ENCODE results near the gene UST. TPM values are rescaled to one million over a fixed set of nuclear protein-coding genes. Genes with fewer than 3 reads are reported as not detected.

Gene UST
- total RNA-seq, 1 experiment from 2014 or later = 6.1 TPM

DNA sequence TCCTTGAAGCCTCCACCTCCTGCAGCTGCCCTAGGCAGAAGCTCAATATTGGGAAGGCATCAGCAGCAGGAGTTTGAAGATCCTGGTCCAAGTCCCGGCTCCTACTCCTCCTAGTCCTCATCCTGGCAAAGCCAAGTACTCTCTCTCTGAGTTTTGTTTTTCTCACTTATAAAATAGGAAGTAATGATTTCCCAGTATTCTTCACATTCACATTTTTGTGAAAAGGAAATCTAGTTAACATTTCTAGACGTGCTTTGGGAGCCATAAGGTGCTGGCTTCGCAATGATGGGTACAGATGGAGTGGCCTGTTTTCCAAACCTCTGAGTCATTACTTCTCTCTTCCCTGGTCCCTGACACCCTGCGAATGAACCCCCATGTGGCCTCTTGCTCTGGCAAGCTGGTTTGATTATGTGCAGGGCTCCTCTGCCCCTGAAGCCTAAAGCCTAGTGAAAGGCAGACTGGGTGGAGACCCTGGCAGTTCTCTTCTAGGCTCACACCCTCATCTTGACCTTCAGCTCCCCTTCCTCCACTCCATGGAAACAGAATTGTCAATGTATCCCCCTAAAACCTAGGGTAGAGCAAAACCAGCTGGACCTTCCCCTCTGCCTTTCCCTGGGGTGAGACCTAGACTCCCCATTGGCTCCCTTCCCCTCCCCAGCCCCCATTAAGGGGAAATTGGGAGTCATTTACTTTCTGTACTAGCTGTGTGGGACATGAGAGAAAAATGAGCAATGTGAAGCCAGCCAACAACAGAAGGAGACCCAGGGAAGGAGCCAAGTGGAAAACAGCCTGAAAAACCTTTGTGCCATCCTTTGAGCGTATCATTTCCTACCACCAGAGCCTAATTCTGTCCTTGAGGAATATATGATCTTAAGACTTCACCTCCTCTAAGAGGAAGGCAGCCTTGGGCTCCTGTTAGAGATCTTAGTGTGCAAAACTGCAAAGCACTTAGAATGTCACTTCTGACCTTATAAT, 158.4 kb downstream of the UST start:
- Histone ChIP-seq H3K9me2 (ENCODE audit: insufficient read depth) (no peaks in the 10 kb centered on the region), H3K4me2 (ENCODE audit: low read length) (no peak overlapping the region), H2AFZ (ENCODE audit: low read depth, low read length, poor library complexity, severe bottlenecking) (no peak overlapping the region), H3K27me3 (ENCODE audit: insufficient read depth, low read length) (no peaks in the 10 kb centered on the region), H3K36me3 (ENCODE audit: control insufficient read depth in 1 of 2, insufficient read depth in 2 of 2, low read length in 2 of 2) (no peaks in the 10 kb centered on the region), H3K27ac (ENCODE audit: low read depth, low read length) (no peak overlapping the region), H4K20me1 (ENCODE audit: insufficient read depth) (no peaks in the 10 kb centered on the region), H3K9ac (ENCODE audit: low read length) (no peak overlapping the region), H3K4me1 (ENCODE audit: control insufficient read depth in 1 of 2, insufficient read depth in 2 of 2, low read length in 2 of 2) (no peaks in the 10 kb centered on the region), H3K4me3 (replicated peaks in 1 of 2; ENCODE audit: low read depth in 1 of 2, low read length in 2 of 2) (no peak overlapping the region), H3K79me2 (ENCODE audit: insufficient read depth, low read length) (no peaks in the 10 kb centered on the region), H3K9me3 (ENCODE audit: control insufficient read depth in 1 of 2, insufficient read depth in 1 of 2, low read depth in 1 of 2, low read length in 2 of 2) (no peaks in the 10 kb centered on the region)
- CTCF ChIA-PET = no interaction called here
- BruUV-seq (replicated peaks) = no TSS peak
- DNase-seq (ENCODE audit: low read depth, low spot score) (no peak), ATAC-seq (no peak)
- POLR2A ChIA-PET = no interaction called here
- intact Hi-C loops (cut with micrococcal nuclease) = no loop called here
- RAD21 ChIA-PET (ENCODE audit: low non-redundant PET in 1 of 2, low total read pairs in 2 of 2, uncharacterized antibody in 2 of 2, unreplicated experiment in 2 of 2) = no interaction called here
- TF ChIP-seq, protein P1, sequence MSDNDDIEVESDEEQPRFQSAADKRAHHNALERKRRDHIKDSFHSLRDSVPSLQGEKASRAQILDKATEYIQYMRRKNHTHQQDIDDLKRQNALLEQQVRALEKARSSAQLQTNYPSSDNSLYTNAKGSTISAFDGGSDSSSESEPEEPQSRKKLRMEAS (IDR thresholded peaks at IDR 0.05) = no peak
- TF ChIP-seq FOSL1 (IDR thresholded peaks at IDR 0.05; ENCODE audit: low read depth) = no peak
- TF ChIP-seq SP1 (IDR thresholded peaks at IDR 0.05; ENCODE audit: low read depth) = no peak
- no peak for TF ChIP-seq ELF1 (IDR thresholded peaks at IDR 0.05; ENCODE audit: borderline replicate concordance, low read depth)
- no peak for TF ChIP-seq ZNF274 (IDR thresholded peaks at IDR 0.05; ENCODE audit: low read depth, low read length)
- TF ChIP-seq, protein P2, sequence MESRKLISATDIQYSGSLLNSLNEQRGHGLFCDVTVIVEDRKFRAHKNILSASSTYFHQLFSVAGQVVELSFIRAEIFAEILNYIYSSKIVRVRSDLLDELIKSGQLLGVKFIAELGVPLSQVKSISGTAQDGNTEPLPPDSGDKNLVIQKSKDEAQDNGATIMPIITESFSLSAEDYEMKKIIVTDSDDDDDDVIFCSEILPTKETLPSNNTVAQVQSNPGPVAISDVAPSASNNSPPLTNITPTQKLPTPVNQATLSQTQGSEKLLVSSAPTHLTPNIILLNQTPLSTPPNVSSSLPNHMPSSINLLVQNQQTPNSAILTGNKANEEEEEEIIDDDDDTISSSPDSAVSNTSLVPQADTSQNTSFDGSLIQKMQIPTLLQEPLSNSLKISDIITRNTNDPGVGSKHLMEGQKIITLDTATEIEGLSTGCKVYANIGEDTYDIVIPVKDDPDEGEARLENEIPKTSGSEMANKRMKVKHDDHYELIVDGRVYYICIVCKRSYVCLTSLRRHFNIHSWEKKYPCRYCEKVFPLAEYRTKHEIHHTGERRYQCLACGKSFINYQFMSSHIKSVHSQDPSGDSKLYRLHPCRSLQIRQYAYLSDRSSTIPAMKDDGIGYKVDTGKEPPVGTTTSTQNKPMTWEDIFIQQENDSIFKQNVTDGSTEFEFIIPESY (IDR thresholded peaks at IDR 0.05; ENCODE audit: extremely low read depth, insufficient replicate concordance, low read length) = no peak
- no peak for TF ChIP-seq EZH2 (IDR thresholded peaks at IDR 0.05)
- no peak for TF ChIP-seq POLR2AphosphoS5 (IDR thresholded peaks at IDR 0.05; ENCODE audit: low read depth, low read length)
- TF ChIP-seq, protein P3, sequence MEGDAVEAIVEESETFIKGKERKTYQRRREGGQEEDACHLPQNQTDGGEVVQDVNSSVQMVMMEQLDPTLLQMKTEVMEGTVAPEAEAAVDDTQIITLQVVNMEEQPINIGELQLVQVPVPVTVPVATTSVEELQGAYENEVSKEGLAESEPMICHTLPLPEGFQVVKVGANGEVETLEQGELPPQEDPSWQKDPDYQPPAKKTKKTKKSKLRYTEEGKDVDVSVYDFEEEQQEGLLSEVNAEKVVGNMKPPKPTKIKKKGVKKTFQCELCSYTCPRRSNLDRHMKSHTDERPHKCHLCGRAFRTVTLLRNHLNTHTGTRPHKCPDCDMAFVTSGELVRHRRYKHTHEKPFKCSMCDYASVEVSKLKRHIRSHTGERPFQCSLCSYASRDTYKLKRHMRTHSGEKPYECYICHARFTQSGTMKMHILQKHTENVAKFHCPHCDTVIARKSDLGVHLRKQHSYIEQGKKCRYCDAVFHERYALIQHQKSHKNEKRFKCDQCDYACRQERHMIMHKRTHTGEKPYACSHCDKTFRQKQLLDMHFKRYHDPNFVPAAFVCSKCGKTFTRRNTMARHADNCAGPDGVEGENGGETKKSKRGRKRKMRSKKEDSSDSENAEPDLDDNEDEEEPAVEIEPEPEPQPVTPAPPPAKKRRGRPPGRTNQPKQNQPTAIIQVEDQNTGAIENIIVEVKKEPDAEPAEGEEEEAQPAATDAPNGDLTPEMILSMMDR (IDR thresholded peaks at IDR 0.05 in 2 of 3, conservative IDR thresholded peaks at IDR 0.05 in 1 of 3; ENCODE audit: borderline replicate concordance in 1 of 3, insufficient read depth in 1 of 3, low read depth in 2 of 3, low read length in 2 of 3) = no peak
- no peak for TF ChIP-seq YY1 (IDR thresholded peaks at IDR 0.05; ENCODE audit: extremely low read depth, insufficient replicate concordance, low read depth, low read length)
- TF ChIP-seq EGR1 (IDR thresholded peaks at IDR 0.05; ENCODE audit: low read depth) = no peak
- no peak for TF ChIP-seq TCF7L2 (IDR thresholded peaks at IDR 0.05; ENCODE audit: borderline replicate concordance, extremely low read depth, insufficient read depth, insufficient read length)
- TF ChIP-seq, protein P4, sequence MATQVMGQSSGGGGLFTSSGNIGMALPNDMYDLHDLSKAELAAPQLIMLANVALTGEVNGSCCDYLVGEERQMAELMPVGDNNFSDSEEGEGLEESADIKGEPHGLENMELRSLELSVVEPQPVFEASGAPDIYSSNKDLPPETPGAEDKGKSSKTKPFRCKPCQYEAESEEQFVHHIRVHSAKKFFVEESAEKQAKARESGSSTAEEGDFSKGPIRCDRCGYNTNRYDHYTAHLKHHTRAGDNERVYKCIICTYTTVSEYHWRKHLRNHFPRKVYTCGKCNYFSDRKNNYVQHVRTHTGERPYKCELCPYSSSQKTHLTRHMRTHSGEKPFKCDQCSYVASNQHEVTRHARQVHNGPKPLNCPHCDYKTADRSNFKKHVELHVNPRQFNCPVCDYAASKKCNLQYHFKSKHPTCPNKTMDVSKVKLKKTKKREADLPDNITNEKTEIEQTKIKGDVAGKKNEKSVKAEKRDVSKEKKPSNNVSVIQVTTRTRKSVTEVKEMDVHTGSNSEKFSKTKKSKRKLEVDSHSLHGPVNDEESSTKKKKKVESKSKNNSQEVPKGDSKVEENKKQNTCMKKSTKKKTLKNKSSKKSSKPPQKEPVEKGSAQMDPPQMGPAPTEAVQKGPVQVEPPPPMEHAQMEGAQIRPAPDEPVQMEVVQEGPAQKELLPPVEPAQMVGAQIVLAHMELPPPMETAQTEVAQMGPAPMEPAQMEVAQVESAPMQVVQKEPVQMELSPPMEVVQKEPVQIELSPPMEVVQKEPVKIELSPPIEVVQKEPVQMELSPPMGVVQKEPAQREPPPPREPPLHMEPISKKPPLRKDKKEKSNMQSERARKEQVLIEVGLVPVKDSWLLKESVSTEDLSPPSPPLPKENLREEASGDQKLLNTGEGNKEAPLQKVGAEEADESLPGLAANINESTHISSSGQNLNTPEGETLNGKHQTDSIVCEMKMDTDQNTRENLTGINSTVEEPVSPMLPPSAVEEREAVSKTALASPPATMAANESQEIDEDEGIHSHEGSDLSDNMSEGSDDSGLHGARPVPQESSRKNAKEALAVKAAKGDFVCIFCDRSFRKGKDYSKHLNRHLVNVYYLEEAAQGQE (IDR thresholded peaks at IDR 0.05; ENCODE audit: low read depth) = no peak
